Nephron progenitor cell (in vitro differentiated cells): ENCODE results near the gene C2orf49.

Experiments used
- DNase-seq: peaks from one replicate; pipeline ENCODE4 v3.0.0; 2021
- H3K27ac Mint-ChIP-seq: 2 replicates; pipeline ENCODE4 v1.8.0; 2021; ENCODE audit warnings: mild to moderate bottlenecking, moderate library complexity, mixed read lengths
- H3K27me3 Mint-ChIP-seq: 2 replicates; pipeline ENCODE4 v1.8.0; 2021; ENCODE audit warnings: mild to moderate bottlenecking, low read depth, mixed read lengths; ENCODE audit not compliant: poor library complexity
- H3K36me3 Mint-ChIP-seq: 2 replicates; pipeline ENCODE4 v1.8.0; 2021; ENCODE audit warnings: low read depth, mixed read lengths
- H3K4me1 Mint-ChIP-seq: 2 replicates; pipeline ENCODE4 v1.8.0; 2021; ENCODE audit warnings: mixed read lengths
- H3K4me3 Mint-ChIP-seq: 2 replicates; pipeline ENCODE4 v1.8.0; 2021; ENCODE audit warnings: mild to moderate bottlenecking, moderate library complexity, mixed read lengths
- H3K9me3 Mint-ChIP-seq: 2 replicates; pipeline ENCODE4 v1.8.0; 2021; ENCODE audit warnings: mild to moderate bottlenecking, moderate library complexity, mixed read lengths
- CTCF ChIP-seq: fragments of 200-600 bp; sonication (generic); IDR thresholded peaks from 2 replicates; pipeline ENCODE4 v1.5.0; 2021; ENCODE audit warnings: antibody characterized with exemption

Gene C2orf49

GRCh38 chr2:105379741-105380186, 42.4 kb downstream of the C2orf49 start:
- Mint-ChIP-seq H3K36me3 (peaks cover 22% of the 10 kb centered on the region), H3K27me3 (no peaks in the 10 kb centered on the region), H3K4me1 (peaks cover 39% of the 10 kb centered on the region), H3K9me3 (no peaks in the 10 kb centered on the region), H3K27ac (peak overlapping the region; percentile 62), H3K4me3 (no peak overlapping the region)
- DNase-seq = no peak
- TF ChIP-seq CTCF = no peak

- H3K27me3 Mint-ChIP-seq = no peaks in the 10 kb centered on the region
- TF ChIP-seq CTCF = no peak
- peaks cover 23% of the 10 kb centered on the region for H3K36me3 Mint-ChIP-seq
- no peaks in the 10 kb centered on the region for H3K9me3 Mint-ChIP-seq
- no peak for DNase-seq
- H3K4me3 Mint-ChIP-seq = no peak overlapping the region
- peak overlapping the region; percentile 84 for H3K27ac Mint-ChIP-seq
- H3K4me1 Mint-ChIP-seq = peaks cover 31% of the 10 kb centered on the region
Observed at GRCh38 chr2:105380432-105381100, 43.2 kb downstream of the C2orf49 start.

GRCh38 chr2:105381101-105381668, 43.8 kb downstream of the C2orf49 start:
- Mint-ChIP-seq H3K27ac (peak overlapping the region; percentile 84), H3K27me3 (no peaks in the 10 kb centered on the region), H3K36me3 (peaks cover 28% of the 10 kb centered on the region), H3K9me3 (no peaks in the 10 kb centered on the region), H3K4me1 (peaks cover 27% of the 10 kb centered on the region), H3K4me3 (no peak overlapping the region)
- DNase-seq = no peak
- no peak for TF ChIP-seq CTCF

- H3K9me3 Mint-ChIP-seq = no peaks in the 10 kb centered on the region
Observed at GRCh38 chr2:105382177-105382576, 44.8 kb downstream of the C2orf49 start.

GRCh38 chr2:105383432-105384166, 46.3 kb downstream of the C2orf49 start:
- H3K4me3 Mint-ChIP-seq = no peak overlapping the region
- no peak for DNase-seq
- peak overlapping the region; percentile 41 for H3K27ac Mint-ChIP-seq
- no peaks in the 10 kb centered on the region for H3K27me3 Mint-ChIP-seq
- no peaks in the 10 kb centered on the region for H3K9me3 Mint-ChIP-seq
- H3K36me3 Mint-ChIP-seq = peaks cover 39% of the 10 kb centered on the region
- peaks cover 19% of the 10 kb centered on the region for H3K4me1 Mint-ChIP-seq
- TF ChIP-seq CTCF = no peak

More at GRCh38 chr2:105382177-105382576, 44.8 kb downstream of the C2orf49 start:
- Mint-ChIP-seq H3K4me3 (no peak overlapping the region), H3K27ac (no peak overlapping the region), H3K4me1 (peaks cover 22% of the 10 kb centered on the region), H3K36me3 (peaks cover 31% of the 10 kb centered on the region), H3K27me3 (no peaks in the 10 kb centered on the region)
- DNase-seq = no peak
- no peak for TF ChIP-seq CTCF
